NCI-H2227 (cell line): ENCODE results near the gene CC2D2A.
A peak's percentile ranks its signal among the peaks of the same experiment; 100 is the strongest.

Experiments used
- DNase-seq: peaks from one replicate; lab custom pipeline; 2025; ENCODE audit not compliant: unreplicated experiment; lab: John Stamatoyannopoulos, UW

CC2D2A gene

GRCh38 chr4:15636818-15637217 lies 167.1 kb downstream of the CC2D2A start:
- DNase-seq: no peak

- no peak for DNase-seq
Observed at GRCh38 chr4:15638418-15638817, 168.7 kb downstream of the CC2D2A start.

GRCh38 chr4:15648600-15648999 lies 178.9 kb downstream of the CC2D2A start:
- no peak for DNase-seq

GRCh38 chr4:15649914-15650545 lies 180.3 kb downstream of the CC2D2A start:
- DNase-seq: peak; percentile 69
